HAP-1 (cell line): ENCODE data around the gene BRWD1.

ENCODE experiments used
- DNase-seq, 2 experiments: peaks; one replicate each; pipeline ENCODE4 v3.0.0-alpha.2; 2016 to 2020; ENCODE audit warnings: low spot score in 2 of 2
- H3K27me3 ChIP-seq: fragments of 250-450 bp; sonication (Bioruptor Pico); 2 replicates; pipeline ENCODE4 v1.5.1; 2020; ENCODE audit warnings: low read depth, mild to moderate bottlenecking, moderate library complexity
- H3K36me3 ChIP-seq: fragments of 250-450 bp; sonication (Bioruptor Pico); replicated peaks from 2 replicates; pipeline ENCODE4 v1.5.1; 2020; ENCODE audit warnings: mild to moderate bottlenecking
- H3K4me1 ChIP-seq: fragments of 250-450 bp; sonication (Bioruptor Pico); 2 replicates; pipeline ENCODE4 v1.5.1; 2020; ENCODE audit warnings: mild to moderate bottlenecking
- H3K4me3 ChIP-seq: fragments of 250-450 bp; sonication (Bioruptor Pico); 2 replicates; pipeline ENCODE4 v1.5.1; 2020; ENCODE audit warnings: mild to moderate bottlenecking, moderate library complexity
- H3K9me3 ChIP-seq: fragments of 250-450 bp; sonication (Bioruptor Pico); 2 replicates; pipeline ENCODE4 v1.5.1; 2020; ENCODE audit warnings: mild to moderate bottlenecking, moderate library complexity
- in situ Hi-C: fragments of 300-500 bp; cut with MboI; formaldehyde crosslinking; loops from 3 replicates; pipeline ENCODE4 v1.14.3; 2020; ENCODE audit warnings: low sequenced_read_pairs, inconsistent platforms, mixed read lengths

The BRWD1 gene

GRCh38 chr21:39220150-39220549, 93.3 kb downstream of the BRWD1 start:
- peaks cover 15% of the 10 kb centered on the region for H3K36me3 ChIP-seq
- no peak for DNase-seq
- in situ Hi-C loops: no loop called here

GRCh38 chr21:39218082-39218409, 95.4 kb downstream of the BRWD1 start:
- Histone ChIP-seq H3K27me3 (no peaks in the 10 kb centered on the region), H3K4me3 (no peak overlapping the region), H3K9me3 (no peaks in the 10 kb centered on the region), H3K36me3 (peaks cover 8% of the 10 kb centered on the region), H3K4me1 (no peaks in the 10 kb centered on the region)
- in situ Hi-C loops: no loop called here
- no peak for DNase-seq

More at GRCh38 chr21:39220150-39220549, 93.3 kb downstream of the BRWD1 start:
- Histone ChIP-seq H3K27me3 (no peaks in the 10 kb centered on the region), H3K4me1 (no peaks in the 10 kb centered on the region), H3K4me3 (no peak overlapping the region), H3K9me3 (no peaks in the 10 kb centered on the region)

DNA sequence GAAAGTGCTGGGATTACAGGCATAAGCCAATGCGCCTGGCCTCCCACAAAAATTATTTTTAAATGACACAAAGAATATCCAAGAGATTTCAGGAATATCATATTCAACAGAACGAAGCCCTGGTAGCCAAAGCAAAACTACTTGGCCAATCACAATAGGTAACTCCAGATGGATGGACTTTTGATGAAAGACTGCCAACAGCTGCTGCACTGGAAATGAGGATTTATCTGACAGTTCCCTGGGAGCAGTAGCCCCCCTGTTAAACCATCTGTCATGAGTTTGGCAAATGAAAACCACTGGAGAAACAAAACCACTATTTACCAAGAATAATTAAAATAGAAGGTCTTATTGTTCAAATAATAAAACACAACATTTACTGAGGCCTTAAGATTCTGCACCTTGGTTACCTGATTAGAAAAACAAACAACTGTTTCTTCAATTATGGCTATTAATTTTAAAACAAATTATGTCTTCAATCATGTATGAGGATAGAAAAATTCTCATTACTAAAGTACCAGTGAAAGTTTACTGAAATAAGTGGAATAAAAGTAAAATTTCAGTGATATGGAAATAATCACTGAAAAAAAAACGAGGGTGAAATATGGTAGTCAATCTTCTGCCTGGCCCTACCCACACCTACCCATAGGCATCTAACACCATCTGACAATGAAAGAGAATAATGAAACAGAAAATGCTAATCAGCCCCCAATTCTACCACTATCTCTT, 95.9 kb downstream of the BRWD1 start:
- Histone ChIP-seq H3K4me1 (no peaks in the 10 kb centered on the region), H3K36me3 (peaks cover 8% of the 10 kb centered on the region), H3K9me3 (no peaks in the 10 kb centered on the region), H3K4me3 (no peak overlapping the region), H3K27me3 (no peaks in the 10 kb centered on the region)
- in situ Hi-C loops: no loop called here
- DNase-seq: no peak

GRCh38 chr21:39216290-39216689, 97.1 kb downstream of the BRWD1 start:
- in situ Hi-C loops: no loop called here
- H3K4me3 ChIP-seq: no peak overlapping the region
- H3K27me3 ChIP-seq: no peaks in the 10 kb centered on the region
- DNase-seq: no peak
- H3K36me3 ChIP-seq: peaks cover 8% of the 10 kb centered on the region
- no peaks in the 10 kb centered on the region for H3K4me1 ChIP-seq
- no peaks in the 10 kb centered on the region for H3K9me3 ChIP-seq

GRCh38 chr21:39215078-39215477, 98.4 kb downstream of the BRWD1 start:
- no peaks in the 10 kb centered on the region for H3K9me3 ChIP-seq
- H3K4me3 ChIP-seq: no peak overlapping the region
- DNase-seq: no peak
- H3K4me1 ChIP-seq: no peaks in the 10 kb centered on the region
- H3K27me3 ChIP-seq: no peaks in the 10 kb centered on the region
- in situ Hi-C loops: no loop called here
- peaks cover 11% of the 10 kb centered on the region for H3K36me3 ChIP-seq

GRCh38 chr21:39209334-39209688, 104.1 kb downstream of the BRWD1 start:
- in situ Hi-C loops: no loop called here
- no peaks in the 10 kb centered on the region for H3K27me3 ChIP-seq
- H3K4me3 ChIP-seq: no peak overlapping the region
- H3K9me3 ChIP-seq: no peaks in the 10 kb centered on the region
- DNase-seq: no peak
- H3K36me3 ChIP-seq: peaks cover 34% of the 10 kb centered on the region
- H3K4me1 ChIP-seq: no peaks in the 10 kb centered on the region; the same call in none of the 2 replicates

DNA sequence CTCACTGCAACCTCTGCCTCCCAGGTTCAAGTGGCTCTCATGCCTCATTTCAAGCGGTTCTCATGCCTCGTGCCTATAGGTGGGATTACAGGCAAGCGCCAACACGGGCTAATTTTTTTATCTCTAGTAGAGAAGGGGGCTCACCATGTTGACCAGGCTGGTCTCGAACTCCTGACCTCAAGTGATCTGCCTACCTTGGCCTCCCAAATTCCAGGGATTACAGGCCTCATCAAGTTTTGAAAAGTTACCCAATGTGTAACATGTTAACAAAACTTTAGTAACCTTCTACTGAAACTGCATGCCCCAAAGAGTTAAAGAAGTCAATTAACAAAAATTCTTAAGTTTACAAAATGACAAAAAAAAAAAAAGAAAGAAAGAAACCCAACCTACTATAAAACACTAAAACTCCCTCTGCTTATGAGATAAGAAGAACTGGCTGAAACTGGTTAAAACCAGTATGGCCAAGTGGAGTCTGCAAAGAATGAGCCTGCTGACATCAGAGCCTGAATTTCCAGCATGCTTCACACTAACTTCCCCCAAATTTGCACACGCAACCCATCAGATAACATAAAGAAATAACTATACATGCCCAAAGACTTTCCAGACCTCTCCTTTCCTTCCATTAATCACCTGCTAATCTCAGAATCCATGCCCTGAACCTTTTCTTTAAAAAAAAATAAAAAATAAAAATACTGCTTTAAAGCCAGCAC, 104.7 kb downstream of the BRWD1 start:
- Histone ChIP-seq H3K27me3 (no peaks in the 10 kb centered on the region), H3K4me1 (no peaks in the 10 kb centered on the region; the same call in none of the 2 replicates), H3K36me3 (peaks cover 34% of the 10 kb centered on the region), H3K4me3 (no peak overlapping the region), H3K9me3 (no peaks in the 10 kb centered on the region)
- DNase-seq: no peak
- in situ Hi-C loops: no loop called here

DNA sequence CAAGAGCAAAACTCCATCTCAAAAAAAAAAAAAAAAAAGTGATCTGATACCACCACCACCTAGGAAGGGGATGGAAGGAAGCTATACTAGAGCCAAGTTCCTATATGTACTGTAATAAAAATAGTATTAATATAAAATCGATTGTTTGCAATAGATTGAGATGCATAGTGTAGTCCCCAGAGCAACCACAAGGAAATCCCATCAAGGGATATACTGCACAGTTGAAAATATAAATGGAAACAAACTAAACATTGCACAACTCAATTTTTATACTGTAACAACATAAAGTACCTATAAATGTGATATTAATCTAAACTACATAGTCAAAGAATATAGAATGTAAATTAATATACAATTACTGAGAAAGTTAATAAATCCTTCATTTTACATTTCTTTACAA, 109.3 kb downstream of the BRWD1 start:
- H3K36me3 ChIP-seq: peaks cover 40% of the 10 kb centered on the region

GRCh38 chr21:39198800-39199199, 114.6 kb downstream of the BRWD1 start:
- DNase-seq: no peak
- in situ Hi-C loops: no loop called here
- no peaks in the 10 kb centered on the region for H3K9me3 ChIP-seq
- no peak overlapping the region for H3K4me3 ChIP-seq
- no peaks in the 10 kb centered on the region for H3K27me3 ChIP-seq
- peaks cover 50% of the 10 kb centered on the region for H3K36me3 ChIP-seq
- H3K4me1 ChIP-seq: no peaks in the 10 kb centered on the region

More for the DNA sequence above, 109.3 kb downstream of the BRWD1 start:
- in situ Hi-C loops: no loop called here
- no peaks in the 10 kb centered on the region for H3K9me3 ChIP-seq
- H3K4me1 ChIP-seq: no peaks in the 10 kb centered on the region; the same call in 1 of the 2 replicates
- no peak overlapping the region for H3K4me3 ChIP-seq
- no peak for DNase-seq
- no peaks in the 10 kb centered on the region for H3K27me3 ChIP-seq

GRCh38 chr21:39197448-39198233, 115.8 kb downstream of the BRWD1 start:
- in situ Hi-C loops: no loop called here
- no peak for DNase-seq
- H3K9me3 ChIP-seq: no peaks in the 10 kb centered on the region
- no peak overlapping the region for H3K4me3 ChIP-seq
- H3K4me1 ChIP-seq: no peaks in the 10 kb centered on the region
- peaks cover 45% of the 10 kb centered on the region for H3K36me3 ChIP-seq
- no peaks in the 10 kb centered on the region for H3K27me3 ChIP-seq

GRCh38 chr21:39196838-39197237, 116.6 kb downstream of the BRWD1 start:
- no peak for DNase-seq
- no peak overlapping the region for H3K4me3 ChIP-seq
- no peaks in the 10 kb centered on the region for H3K9me3 ChIP-seq
- H3K27me3 ChIP-seq: no peaks in the 10 kb centered on the region
- in situ Hi-C loops: no loop called here
- no peaks in the 10 kb centered on the region for H3K4me1 ChIP-seq
- H3K36me3 ChIP-seq: peaks cover 38% of the 10 kb centered on the region

DNA sequence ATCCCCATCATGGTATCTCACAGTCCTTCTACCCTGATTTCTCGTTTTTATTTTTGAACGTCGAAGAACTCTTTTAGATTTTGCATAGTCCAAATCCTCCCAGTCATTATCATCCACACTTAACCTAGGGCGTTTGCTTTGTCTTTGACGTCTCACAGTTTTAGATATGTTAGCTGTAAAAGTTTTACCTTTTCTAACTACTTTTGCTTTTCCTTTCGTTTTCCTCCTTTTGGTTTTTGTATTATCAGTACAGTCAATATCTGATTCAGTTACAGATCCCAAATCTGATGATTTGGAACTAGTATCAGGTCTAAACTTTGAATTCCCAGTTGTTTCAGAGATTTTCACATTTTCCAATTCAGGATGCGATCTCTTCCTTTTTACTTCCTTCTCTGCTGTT, 117.1 kb downstream of the BRWD1 start:
- H3K36me3 ChIP-seq: peaks cover 38% of the 10 kb centered on the region
- no peaks in the 10 kb centered on the region for H3K27me3 ChIP-seq
- H3K4me3 ChIP-seq: no peak overlapping the region
- in situ Hi-C loops: no loop called here
- H3K4me1 ChIP-seq: no peaks in the 10 kb centered on the region
- no peaks in the 10 kb centered on the region for H3K9me3 ChIP-seq
- no peak for DNase-seq

DNA sequence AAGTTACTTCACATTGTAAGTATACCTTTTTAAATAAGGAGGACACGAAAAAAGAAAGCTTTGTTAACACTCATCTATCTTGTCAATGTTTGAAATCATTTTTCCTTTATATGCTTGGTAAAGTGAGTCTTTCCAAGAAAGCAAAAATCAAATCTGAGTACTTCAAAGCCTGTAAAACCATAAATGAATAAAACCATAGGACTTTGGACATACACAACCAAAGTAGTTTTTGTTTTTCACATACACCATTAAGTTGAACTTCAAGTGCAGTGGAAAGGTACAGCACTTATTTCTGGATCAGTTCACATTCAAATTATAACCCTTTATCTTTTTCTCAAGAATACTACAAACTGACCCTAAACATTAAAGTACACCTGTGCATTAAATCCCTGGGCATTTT, 120.1 kb downstream of the BRWD1 start:
- peaks cover 27% of the 10 kb centered on the region for H3K36me3 ChIP-seq
- no peak for DNase-seq
- no peak overlapping the region for H3K4me3 ChIP-seq
- H3K27me3 ChIP-seq: no peaks in the 10 kb centered on the region
- H3K4me1 ChIP-seq: no peaks in the 10 kb centered on the region
- no peaks in the 10 kb centered on the region for H3K9me3 ChIP-seq
- in situ Hi-C loops: no loop called here
